ENCODE data around the gene CRABP2. TPM values are rescaled to one million over a fixed set of nuclear protein-coding genes. Genes with fewer than 3 reads are reported as not detected.

The CRABP2 gene
- total RNA-seq, 2 donors from 2014 or later = 0.99 to 3.6 TPM

GRCh38 chr1:156668801-156669637 lies 36.4 kb downstream of the CRABP2 start:
- no peak for DNase-seq
- Histone ChIP-seq H3K4me3 (no peak overlapping the region), H3K4me1 (peaks cover 12% of the 10 kb centered on the region), H3K36me3 (replicated peaks in 1 of 2; ENCODE audit: insufficient read depth in 1 of 2, low read depth in 2 of 2) (no peaks in the 10 kb centered on the region), H3K27ac (no peak overlapping the region), H3K27me3 (no peaks in the 10 kb centered on the region), H3K9me3 (no peaks in the 10 kb centered on the region)
- 81 to 89% methylated on average over 16 to 17 of the region's 17 CpGs for WGBS, 2 donors
- TF ChIP-seq CTCF (IDR thresholded peaks at IDR 0.05) (no peak), POLR2A (IDR thresholded peaks at IDR 0.05) (no peak)
- ATAC-seq = no peak
- intact Hi-C loops (cut with DNase I) = no loop called here

- TF ChIP-seq CTCF (IDR thresholded peaks at IDR 0.05) (no peak), POLR2A (IDR thresholded peaks at IDR 0.05) (no peak)
- DNase-seq = no peak
- no peak overlapping the region for H3K4me3 ChIP-seq
- peaks cover 12% of the 10 kb centered on the region for H3K4me1 ChIP-seq
- H3K36me3 ChIP-seq (replicated peaks in 1 of 2; ENCODE audit: insufficient read depth in 1 of 2, low read depth in 2 of 2) = no peaks in the 10 kb centered on the region
- H3K27ac ChIP-seq = peak overlapping the region in 2 of 4 donors; percentile 5 to 37
- no peaks in the 10 kb centered on the region for H3K27me3 ChIP-seq
- ATAC-seq = no peak
- WGBS, 2 donors = 80 to 90% methylated on average over 5 to 8 of the region's 9 CpGs
- intact Hi-C loops (cut with DNase I) = no loop called here
- no peaks in the 10 kb centered on the region for H3K9me3 ChIP-seq
These were observed 37.2 kb downstream of the CRABP2 start for GRCh38 chr1:156667968-156668709.

GRCh38 chr1:156667610-156667967 lies 37.8 kb downstream of the CRABP2 start:
- intact Hi-C loops (cut with DNase I) = no loop called here
- DNase-seq (no peak), ATAC-seq (peak; percentile 33)
- Histone ChIP-seq H3K27me3 (no peaks in the 10 kb centered on the region), H3K4me1 (peaks cover 12% of the 10 kb centered on the region), H3K9me3 (no peaks in the 10 kb centered on the region), H3K4me3 (no peak overlapping the region), H3K27ac (peak overlapping the region in 2 of 4 donors; percentile 16 to 37), H3K36me3 (replicated peaks in 1 of 2; ENCODE audit: insufficient read depth in 1 of 2, low read depth in 2 of 2) (no peaks in the 10 kb centered on the region)
- WGBS, 2 donors = 76 to 88% methylated on average over 4 to 5 of the region's 5 CpGs
- TF ChIP-seq CTCF (IDR thresholded peaks at IDR 0.05) (no peak), POLR2A (IDR thresholded peaks at IDR 0.05) (no peak)

DNA sequence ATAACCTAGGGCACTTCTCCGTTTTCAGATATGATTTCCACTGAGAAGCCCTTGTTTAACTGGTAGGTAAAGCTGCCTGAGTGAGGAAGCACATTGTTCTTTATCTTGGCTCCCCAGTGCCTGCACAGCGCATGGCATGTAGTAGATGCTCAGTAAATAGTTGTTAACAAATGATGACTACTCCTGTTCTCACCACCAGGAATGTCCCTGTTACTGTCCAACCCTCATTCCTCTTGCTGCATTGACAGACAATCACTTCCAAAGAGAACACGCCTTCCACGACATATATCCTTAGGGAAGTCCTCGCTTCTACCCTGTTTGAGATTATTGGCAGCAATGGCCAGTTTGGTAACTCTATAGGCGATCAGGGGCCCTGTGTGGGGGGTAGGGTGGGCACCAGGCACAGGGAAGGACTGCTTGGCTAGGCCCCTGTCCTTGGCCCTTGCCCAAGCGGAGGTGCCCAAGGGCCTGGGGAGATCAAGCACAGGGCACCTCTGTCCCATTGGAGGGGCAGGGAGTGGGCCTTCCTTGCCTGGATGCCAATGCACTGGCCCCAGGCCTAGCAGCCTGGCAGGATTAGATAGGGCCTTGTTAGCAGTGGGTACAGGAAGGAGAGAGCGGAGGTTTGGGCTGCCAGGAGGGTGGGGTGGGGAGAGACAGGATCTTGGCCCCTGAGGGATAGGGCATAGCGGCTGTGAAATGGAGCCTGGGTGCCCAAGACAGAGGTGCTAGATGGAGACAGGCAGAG lies 38.3 kb downstream of the CRABP2 start:
- TF ChIP-seq POLR2A (IDR thresholded peaks at IDR 0.05) (no peak), CTCF (IDR thresholded peaks at IDR 0.05) (no peak)
- Histone ChIP-seq H3K4me3 (no peak overlapping the region), H3K36me3 (replicated peaks in 1 of 2; ENCODE audit: insufficient read depth in 1 of 2, low read depth in 2 of 2) (no peaks in the 10 kb centered on the region), H3K27me3 (no peaks in the 10 kb centered on the region), H3K27ac (peak overlapping the region in 1 of 4 donors; percentile 16), H3K9me3 (no peaks in the 10 kb centered on the region), H3K4me1 (peaks cover 18% of the 10 kb centered on the region)
- DNase-seq = no peak
- 84 to 85% methylated on average over 7 to 9 of the region's 9 CpGs for WGBS, 2 donors
- intact Hi-C loops (cut with DNase I) = no loop called here
- peak; percentile 4 for ATAC-seq

Data from body of pancreas (tissue), 4 donors.